Prostate gland (tissue), 2 donors: ENCODE results near the gene CAMKMT.

Experiments used
- CTCF ChIP-seq, 4 experiments: fragments of 200-600 bp in 2 of 4; fragments of 450-650 bp in 2 of 4; sonication (generic) in 2 of 4; IDR thresholded peaks; 1 replicate in 3 of 4; 2 replicates in 1 of 4; pipeline ENCODE4 v1.5.1; 2016 to 2019; ENCODE audit warnings: antibody characterized with exemption in 4 of 4, mild to moderate bottlenecking in 2 of 4, moderate library complexity in 2 of 4
- POLR2A ChIP-seq: fragments of 450-650 bp; IDR thresholded peaks from one replicate; pipeline ENCODE4 v1.6.1; 2016; ENCODE audit warnings: antibody characterized with exemption, mild to moderate bottlenecking

- no peak for TF ChIP-seq CTCF (IDR thresholded peaks at IDR 0.05)
- TF ChIP-seq POLR2A, result no peak
These were observed 27.1 kb downstream of the CAMKMT start for GRCh38 chr2:44388877-44389276.
